Measurements from ENCODE around the gene TUBB2B.

TUBB2B gene

GRCh38 chr6:3218266-3218665, 9.2 kb downstream of the TUBB2B start:
- no peaks in the 10 kb centered on the region for H3K27me3 ChIP-seq (ENCODE audit: insufficient read depth, low read length)
- H3K27ac ChIP-seq (ENCODE audit: low read length) = no peak overlapping the region

GRCh38 chr6:3217286-3217685, 10.2 kb downstream of the TUBB2B start:
- Histone ChIP-seq H3K4me3 (ENCODE audit: low read length) (no peak overlapping the region), H3K27ac (ENCODE audit: low read length) (no peak overlapping the region), H3K9me3 (ENCODE audit: insufficient read depth, low read depth, low read length) (no peaks in the 10 kb centered on the region), H3K4me1 (ENCODE audit: insufficient read depth, low read length) (no peaks in the 10 kb centered on the region), H3K36me3 (ENCODE audit: insufficient read depth, low read depth, low read length) (no peaks in the 10 kb centered on the region), H3K27me3 (ENCODE audit: insufficient read depth, low read length) (no peaks in the 10 kb centered on the region), H3K9ac (ENCODE audit: low read depth, low read length) (no peak overlapping the region)

More at GRCh38 chr6:3218266-3218665, 9.2 kb downstream of the TUBB2B start:
- no peak overlapping the region for H3K9ac ChIP-seq (ENCODE audit: low read depth, low read length)
- peaks cover 2% of the 10 kb centered on the region; the same call in 1 of the 2 replicates for H3K36me3 ChIP-seq (ENCODE audit: insufficient read depth, low read depth, low read length)
- no peaks in the 10 kb centered on the region for H3K4me1 ChIP-seq (ENCODE audit: insufficient read depth, low read length)
- no peak overlapping the region for H3K4me3 ChIP-seq (ENCODE audit: low read length)
- no peaks in the 10 kb centered on the region for H3K9me3 ChIP-seq (ENCODE audit: insufficient read depth, low read depth, low read length)

- H3K9ac ChIP-seq (ENCODE audit: low read depth, low read length) = no peak overlapping the region
- no peaks in the 10 kb centered on the region for H3K4me1 ChIP-seq (ENCODE audit: insufficient read depth, low read length)
- no peaks in the 10 kb centered on the region for H3K9me3 ChIP-seq (ENCODE audit: insufficient read depth, low read depth, low read length)
- no peaks in the 10 kb centered on the region for H3K27me3 ChIP-seq (ENCODE audit: insufficient read depth, low read length)
- H3K27ac ChIP-seq (ENCODE audit: low read length) = no peak overlapping the region
- no peaks in the 10 kb centered on the region for H3K36me3 ChIP-seq (ENCODE audit: insufficient read depth, low read depth, low read length)
- H3K4me3 ChIP-seq (ENCODE audit: low read length) = no peak overlapping the region
Observed at GRCh38 chr6:3214898-3215297, 12.6 kb downstream of the TUBB2B start.

- no peaks in the 10 kb centered on the region for H3K36me3 ChIP-seq (ENCODE audit: insufficient read depth, low read depth, low read length)
- H3K4me3 ChIP-seq (ENCODE audit: low read length) = no peak overlapping the region
- peaks cover 13% of the 10 kb centered on the region; the same call in 1 of the 2 replicates for H3K4me1 ChIP-seq (ENCODE audit: insufficient read depth, low read length)
- H3K27ac ChIP-seq (ENCODE audit: low read length) = no peak overlapping the region
- no peaks in the 10 kb centered on the region for H3K27me3 ChIP-seq (ENCODE audit: insufficient read depth, low read length)
- H3K9ac ChIP-seq (ENCODE audit: low read depth, low read length) = no peak overlapping the region
- no peaks in the 10 kb centered on the region for H3K9me3 ChIP-seq (ENCODE audit: insufficient read depth, low read depth, low read length)
Observed at GRCh38 chr6:3213334-3213695, 14.1 kb downstream of the TUBB2B start.

- no peak overlapping the region for H3K4me3 ChIP-seq (ENCODE audit: low read length)
- no peak overlapping the region for H3K9ac ChIP-seq (ENCODE audit: low read depth, low read length)
- H3K4me1 ChIP-seq (ENCODE audit: insufficient read depth, low read length) = peaks cover 15% of the 10 kb centered on the region; the same call in 1 of the 2 replicates
- no peaks in the 10 kb centered on the region for H3K36me3 ChIP-seq (ENCODE audit: insufficient read depth, low read depth, low read length)
- no peaks in the 10 kb centered on the region for H3K27me3 ChIP-seq (ENCODE audit: insufficient read depth, low read length)
- H3K27ac ChIP-seq (ENCODE audit: low read length) = no peak overlapping the region
- no peaks in the 10 kb centered on the region for H3K9me3 ChIP-seq (ENCODE audit: insufficient read depth, low read depth, low read length)
Observed at GRCh38 chr6:3212261-3212660, 15.2 kb downstream of the TUBB2B start.

GRCh38 chr6:3211681-3212080, 15.8 kb downstream of the TUBB2B start:
- no peak overlapping the region for H3K27ac ChIP-seq (ENCODE audit: low read length)
- H3K36me3 ChIP-seq (ENCODE audit: insufficient read depth, low read depth, low read length) = no peaks in the 10 kb centered on the region
- no peak overlapping the region for H3K4me3 ChIP-seq (ENCODE audit: low read length)
- no peak overlapping the region for H3K9ac ChIP-seq (ENCODE audit: low read depth, low read length)
- H3K27me3 ChIP-seq (ENCODE audit: insufficient read depth, low read length) = no peaks in the 10 kb centered on the region
- H3K4me1 ChIP-seq (ENCODE audit: insufficient read depth, low read length) = peaks cover 15% of the 10 kb centered on the region; the same call in 1 of the 2 replicates
- no peaks in the 10 kb centered on the region for H3K9me3 ChIP-seq (ENCODE audit: insufficient read depth, low read depth, low read length)

GRCh38 chr6:3210024-3210610, 17.3 kb downstream of the TUBB2B start:
- Histone ChIP-seq H3K4me3 (ENCODE audit: low read length) (no peak overlapping the region), H3K4me1 (ENCODE audit: insufficient read depth, low read length) (peaks cover 15% of the 10 kb centered on the region; the same call in 1 of the 2 replicates), H3K36me3 (ENCODE audit: insufficient read depth, low read depth, low read length) (no peaks in the 10 kb centered on the region), H3K27ac (ENCODE audit: low read length) (no peak overlapping the region), H3K27me3 (ENCODE audit: insufficient read depth, low read length) (no peaks in the 10 kb centered on the region), H3K9me3 (ENCODE audit: insufficient read depth, low read depth, low read length) (no peaks in the 10 kb centered on the region), H3K9ac (ENCODE audit: low read depth, low read length) (no peak overlapping the region)

GRCh38 chr6:3209114-3210023, 18.1 kb downstream of the TUBB2B start:
- Histone ChIP-seq H3K36me3 (ENCODE audit: insufficient read depth, low read depth, low read length) (no peaks in the 10 kb centered on the region), H3K27me3 (ENCODE audit: insufficient read depth, low read length) (no peaks in the 10 kb centered on the region), H3K9me3 (ENCODE audit: insufficient read depth, low read depth, low read length) (no peaks in the 10 kb centered on the region), H3K27ac (ENCODE audit: low read length) (no peak overlapping the region), H3K4me1 (ENCODE audit: insufficient read depth, low read length) (peaks cover 15% of the 10 kb centered on the region; the same call in 1 of the 2 replicates), H3K4me3 (ENCODE audit: low read length) (peak overlapping the region; percentile 23; the same call in 1 of the 2 replicates), H3K9ac (ENCODE audit: low read depth, low read length) (no peak overlapping the region; the same call in 1 of the 2 replicates)

- Histone ChIP-seq H3K4me1 (ENCODE audit: insufficient read depth, low read length) (peaks cover 15% of the 10 kb centered on the region; the same call in 1 of the 2 replicates), H3K4me3 (ENCODE audit: low read length) (peak overlapping the region; percentile 23; the same call in 1 of the 2 replicates), H3K9me3 (ENCODE audit: insufficient read depth, low read depth, low read length) (no peaks in the 10 kb centered on the region), H3K9ac (ENCODE audit: low read depth, low read length) (no peak overlapping the region), H3K36me3 (ENCODE audit: insufficient read depth, low read depth, low read length) (no peaks in the 10 kb centered on the region), H3K27ac (ENCODE audit: low read length) (no peak overlapping the region), H3K27me3 (ENCODE audit: insufficient read depth, low read length) (no peaks in the 10 kb centered on the region)
Observed at GRCh38 chr6:3208775-3209113, 18.7 kb downstream of the TUBB2B start.

- no peak overlapping the region for H3K27ac ChIP-seq (ENCODE audit: low read length)
- no peak overlapping the region for H3K4me3 ChIP-seq (ENCODE audit: low read length)
- no peaks in the 10 kb centered on the region for H3K9me3 ChIP-seq (ENCODE audit: insufficient read depth, low read depth, low read length)
- H3K27me3 ChIP-seq (ENCODE audit: insufficient read depth, low read length) = no peaks in the 10 kb centered on the region
- H3K36me3 ChIP-seq (ENCODE audit: insufficient read depth, low read depth, low read length) = no peaks in the 10 kb centered on the region
- peaks cover 15% of the 10 kb centered on the region; the same call in 1 of the 2 replicates for H3K4me1 ChIP-seq (ENCODE audit: insufficient read depth, low read length)
- no peak overlapping the region for H3K9ac ChIP-seq (ENCODE audit: low read depth, low read length)
Observed at GRCh38 chr6:3208098-3208774, 19.2 kb downstream of the TUBB2B start.

- H3K9ac ChIP-seq (ENCODE audit: low read depth, low read length) = no peak overlapping the region
- H3K4me1 ChIP-seq (ENCODE audit: insufficient read depth, low read length) = peaks cover 15% of the 10 kb centered on the region; the same call in 1 of the 2 replicates
- H3K27ac ChIP-seq (ENCODE audit: low read length) = no peak overlapping the region
- no peak overlapping the region for H3K4me3 ChIP-seq (ENCODE audit: low read length)
- H3K36me3 ChIP-seq (ENCODE audit: insufficient read depth, low read depth, low read length) = no peaks in the 10 kb centered on the region
- no peaks in the 10 kb centered on the region for H3K27me3 ChIP-seq (ENCODE audit: insufficient read depth, low read length)
- no peaks in the 10 kb centered on the region for H3K9me3 ChIP-seq (ENCODE audit: insufficient read depth, low read depth, low read length)
Observed at GRCh38 chr6:3206339-3207015, 21.0 kb downstream of the TUBB2B start.
